HuH-7 (cell line): Measurements from ENCODE around the gene HIRA.
"Not testable (repeated sequence)": the region's sequence is repeated elsewhere in the genome, so short reads cannot be mapped to it uniquely, and the experiment has no call there.

Experiments
- DNase-seq: peaks from one replicate; pipeline ENCODE4 v3.0.0; 2011; ENCODE audit warnings: low spot score

HIRA gene

GRCh38 chr22:19383292-19383691 lies 48.2 kb downstream of the HIRA start:
- DNase-seq, result no peak

DNA sequence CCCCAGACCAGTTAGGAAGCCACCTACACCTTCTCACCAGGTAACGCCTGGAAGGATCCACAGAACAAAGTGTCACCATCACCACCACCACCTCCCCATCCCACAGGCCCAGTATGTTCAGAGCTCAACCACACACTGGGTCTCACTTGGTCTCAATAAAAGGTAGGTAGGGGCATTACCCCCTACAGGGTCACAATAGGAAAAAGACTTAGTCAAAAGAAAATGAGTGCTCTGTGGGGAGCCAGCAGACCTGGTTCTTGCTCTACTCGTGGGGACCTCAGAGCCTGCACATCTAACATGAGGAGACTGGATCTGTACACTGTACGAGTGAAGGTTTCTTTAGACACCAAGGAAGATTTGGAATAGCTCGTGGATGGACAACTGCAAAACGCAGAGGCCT lies 49.3 kb downstream of the HIRA start:
- DNase-seq, result no peak

- DNase-seq, result no peak
Observed at GRCh38 chr22:19378344-19378674, 53.2 kb downstream of the HIRA start.

- no peak for DNase-seq
Observed at GRCh38 chr22:19377565-19378343, 53.8 kb downstream of the HIRA start.

DNA sequence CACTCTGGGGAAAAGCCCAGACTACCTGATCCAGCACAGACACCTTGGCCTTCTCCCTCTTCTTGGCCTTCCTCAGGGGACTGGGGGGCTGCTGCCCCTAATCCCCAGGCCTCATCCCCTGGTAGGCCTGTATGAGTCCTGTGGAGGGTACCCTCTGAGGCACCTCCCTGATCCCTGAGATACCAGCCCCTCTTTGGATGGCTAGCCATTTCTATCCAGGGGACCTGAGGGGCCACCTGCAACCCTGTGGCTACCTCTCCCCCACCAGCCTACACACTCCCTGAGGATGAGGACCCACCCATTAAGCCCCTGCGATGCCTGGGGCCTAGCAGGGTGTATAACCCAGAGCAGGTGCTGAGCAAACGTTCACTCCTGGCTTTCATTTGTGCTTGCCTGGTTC lies 54.6 kb downstream of the HIRA start:
- no peak for DNase-seq

DNA sequence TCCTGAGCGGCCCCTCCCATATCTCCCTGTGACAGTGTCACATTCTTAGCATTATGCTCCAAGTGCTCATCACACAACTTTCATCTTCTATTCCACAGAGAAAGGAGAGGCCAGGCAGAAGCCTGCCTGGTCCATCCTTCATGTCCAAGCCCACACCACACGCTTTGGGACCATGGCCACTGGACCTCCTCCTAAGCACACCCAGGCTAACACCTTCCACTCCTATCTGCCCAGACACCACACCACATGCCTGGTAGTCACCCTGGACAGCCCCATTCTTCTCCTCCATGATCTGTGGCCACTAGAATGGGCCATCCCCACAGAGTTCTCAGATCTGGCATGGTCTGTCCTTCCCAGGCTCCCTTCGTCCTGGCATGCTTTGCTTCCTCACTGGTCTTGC lies 55.3 kb downstream of the HIRA start:
- DNase-seq, result no peak

- no peak for DNase-seq
Observed at GRCh38 chr22:19375435-19375834, 56.1 kb downstream of the HIRA start.

GRCh38 chr22:19374410-19374809 lies 57.1 kb downstream of the HIRA start:
- DNase-seq, result no peak

- DNase-seq, result no peak
Observed at GRCh38 chr22:19373450-19373849, 58.1 kb downstream of the HIRA start.

DNA sequence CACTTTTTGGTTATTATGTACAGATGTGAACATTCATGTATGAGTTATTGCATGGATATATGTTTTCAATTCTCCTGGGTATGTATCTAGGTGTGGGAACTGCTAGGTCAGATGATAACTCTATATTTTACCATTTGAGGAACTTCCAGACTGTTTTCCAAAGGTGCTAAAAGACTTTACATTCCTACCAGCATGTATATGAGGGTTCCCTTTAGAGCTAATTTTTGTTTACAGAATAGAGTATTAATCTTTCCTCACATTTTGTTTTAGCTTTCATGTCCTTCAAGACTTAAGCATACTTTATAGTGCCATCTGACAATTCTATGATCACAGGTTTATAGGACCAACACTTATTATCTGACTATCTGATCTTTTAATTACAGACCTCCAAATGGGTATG lies 59.6 kb downstream of the HIRA start:
- DNase-seq, result no peak

GRCh38 chr22:19368876-19369275 lies 62.7 kb downstream of the HIRA start:
- no peak for DNase-seq

DNA sequence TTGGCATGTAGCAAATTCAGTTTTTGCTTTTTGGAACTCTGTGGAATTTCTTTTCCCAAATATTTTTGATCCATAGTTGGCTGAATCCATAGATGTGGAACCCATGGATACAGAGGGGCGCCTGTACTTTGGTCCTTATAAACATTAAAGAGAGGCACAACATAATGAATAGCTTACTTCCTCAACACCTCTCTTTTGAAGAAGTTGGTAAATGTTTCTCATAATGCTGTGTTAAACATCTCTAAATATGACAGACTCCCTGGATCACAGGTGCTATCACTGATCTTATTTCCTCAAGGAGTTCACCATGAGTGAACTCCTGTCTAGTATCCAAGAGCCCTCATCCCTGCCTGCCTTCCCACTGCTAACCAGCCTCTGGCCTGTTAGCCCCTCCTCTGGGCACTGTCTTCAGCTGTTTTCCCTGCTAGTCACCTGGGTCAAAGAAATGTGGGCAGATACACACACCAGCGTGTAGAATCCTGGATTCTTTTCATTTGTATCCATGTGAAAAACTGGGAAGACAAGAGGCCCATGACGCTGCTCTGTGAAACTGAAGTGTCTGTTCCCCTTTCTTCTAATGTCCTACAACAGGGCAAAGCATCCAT lies 63.7 kb downstream of the HIRA start:
- DNase-seq, result no peak

DNA sequence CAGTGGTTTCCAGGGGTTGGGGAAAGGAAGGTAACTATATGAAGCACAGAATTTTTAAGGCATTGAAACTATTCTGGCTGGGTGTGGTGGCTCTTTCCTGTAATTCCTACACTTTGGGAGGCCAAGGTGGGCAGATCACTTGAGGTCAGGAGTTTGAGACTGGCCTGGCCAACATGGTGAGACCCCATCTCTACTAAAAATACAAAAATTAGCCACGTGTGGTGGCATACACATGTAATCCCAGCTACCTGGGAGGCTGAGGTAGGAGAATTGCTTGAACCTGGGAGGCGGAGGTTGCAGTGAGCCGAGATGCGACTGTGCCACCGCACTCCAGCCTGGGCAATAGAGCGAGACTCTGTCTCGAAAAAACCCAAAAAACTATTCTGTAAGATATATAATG lies 68.0 kb downstream of the HIRA start:
- DNase-seq, result not testable (repeated sequence)

DNA sequence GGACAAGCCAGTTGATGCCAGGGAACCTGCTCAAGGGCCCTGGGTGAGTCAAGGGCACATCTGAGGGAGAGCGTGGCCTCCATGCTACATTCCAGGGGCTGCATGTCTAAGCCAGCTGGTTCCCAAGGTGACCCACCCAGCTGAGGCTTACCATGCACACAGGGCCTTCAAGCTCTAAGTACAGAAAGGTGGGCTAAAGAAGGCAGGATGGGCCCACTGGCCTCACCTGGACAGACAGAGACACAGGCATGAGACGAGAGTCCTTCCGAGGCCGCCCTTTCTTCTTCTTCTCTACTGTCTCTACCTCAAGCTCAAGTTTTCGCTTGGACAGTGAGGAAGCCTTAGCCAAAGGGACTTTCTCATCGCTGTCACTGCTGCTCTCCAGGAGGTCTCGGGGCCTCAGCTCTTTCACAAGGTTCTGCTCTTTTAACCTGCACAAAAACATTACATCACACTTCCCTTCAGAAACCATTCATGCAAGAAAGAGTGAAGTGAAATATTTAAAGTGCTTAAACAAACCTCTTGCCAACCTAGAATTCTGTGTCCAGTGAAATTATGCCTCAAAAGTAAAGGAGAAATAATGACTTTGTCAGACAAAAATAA lies 69.9 kb downstream of the HIRA start:
- no peak for DNase-seq

DNA sequence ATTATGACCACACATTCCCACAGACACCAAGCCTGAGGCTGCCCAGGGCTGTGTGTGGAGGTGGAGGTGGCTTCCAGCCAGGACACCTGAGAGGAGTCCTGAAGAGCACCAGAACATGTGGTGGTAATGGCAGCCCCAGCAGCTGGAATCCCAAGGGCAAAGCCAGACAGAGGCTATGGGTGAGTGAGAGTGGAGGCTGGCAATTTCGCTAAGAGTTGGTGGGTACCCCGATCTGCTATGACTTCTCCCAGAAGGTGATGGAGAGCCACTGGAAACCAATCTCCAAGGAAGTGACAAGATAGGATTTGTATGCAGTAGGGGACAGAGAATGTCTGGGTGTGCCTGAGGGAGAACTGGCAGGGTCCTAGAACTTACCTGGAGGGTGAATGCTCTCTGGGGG lies 70.7 kb downstream of the HIRA start:
- no peak for DNase-seq

DNA sequence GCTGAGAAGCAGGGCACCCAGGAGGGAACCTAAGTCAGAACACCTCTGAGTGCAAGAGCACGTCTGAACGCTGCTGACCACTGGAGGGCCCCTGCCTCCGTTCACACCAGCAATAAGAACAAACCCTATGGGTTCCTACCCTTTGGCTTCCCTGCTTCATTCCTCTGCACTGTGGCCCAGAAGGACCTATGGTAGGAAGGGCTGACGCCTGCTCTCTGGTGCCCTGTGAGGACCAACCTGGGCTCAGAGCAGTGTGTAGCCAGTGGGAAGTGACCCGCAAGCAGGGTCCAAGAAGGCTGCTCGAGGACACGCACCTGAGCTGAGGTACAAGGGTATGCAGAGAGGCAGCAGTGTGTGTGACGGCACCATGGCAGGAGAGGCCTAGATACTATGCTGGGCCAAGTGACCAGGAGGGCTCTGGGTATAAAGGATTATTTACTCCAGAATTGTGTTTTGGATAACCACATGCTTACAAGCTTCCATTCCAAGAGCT lies 71.2 kb downstream of the HIRA start:
- no peak for DNase-seq

- no peak for DNase-seq
Observed at GRCh38 chr22:19359554-19360299, 71.8 kb downstream of the HIRA start.

GRCh38 chr22:19358703-19359553 lies 72.6 kb downstream of the HIRA start:
- DNase-seq, result no peak

GRCh38 chr22:19358195-19358594 lies 73.3 kb downstream of the HIRA start:
- no peak for DNase-seq

DNA sequence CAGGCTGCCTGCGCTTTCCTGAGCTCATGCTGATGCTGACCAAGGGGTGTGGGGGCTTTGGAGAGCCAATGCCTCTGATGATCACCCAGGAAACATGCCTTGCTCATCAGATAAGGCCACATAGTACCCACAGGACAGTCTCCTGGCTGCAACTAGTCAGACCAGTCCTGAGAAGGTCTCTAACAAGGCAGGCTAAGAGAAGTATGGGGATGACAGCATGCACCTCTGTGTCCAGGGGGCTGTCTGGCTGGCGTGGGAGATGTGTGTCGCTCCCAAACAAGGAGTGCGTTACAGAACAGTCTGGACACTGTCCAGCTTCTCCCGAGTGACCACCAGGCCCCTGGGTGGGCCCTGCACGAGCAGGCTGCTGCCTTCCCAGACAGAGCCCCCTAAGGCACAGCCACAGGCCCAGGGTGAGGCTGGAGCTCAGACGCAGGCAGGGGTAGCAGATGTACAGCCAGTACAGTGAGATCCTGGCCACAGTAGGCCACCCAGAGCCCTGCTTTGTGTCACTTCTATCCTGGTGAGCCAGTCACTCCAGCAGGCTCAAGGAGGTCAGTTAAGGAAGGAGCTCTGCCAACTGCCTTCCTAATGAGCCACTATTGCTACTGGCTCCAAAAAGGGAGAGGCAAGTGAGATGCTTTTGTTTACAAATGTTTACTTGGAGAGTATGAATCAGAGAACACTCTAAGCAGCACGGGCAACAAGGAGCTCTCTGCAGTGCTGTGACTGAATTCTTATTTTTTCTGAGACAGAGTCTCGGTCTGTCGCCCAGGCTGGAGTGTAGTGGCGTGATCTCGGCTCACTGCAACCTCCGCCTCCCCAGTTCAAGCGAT lies 74.0 kb downstream of the HIRA start:
- DNase-seq, result no peak

GRCh38 chr22:19356708-19357269 lies 74.7 kb downstream of the HIRA start:
- no peak for DNase-seq
